A549 (cell line): ENCODE measurements around the gene C1orf35. TPM values are rescaled to one million over a fixed set of nuclear protein-coding genes. Genes with fewer than 3 reads are reported as not detected.
A peak's percentile ranks its signal among the peaks of the same experiment; 100 is the strongest.

Experiments used
- ATAC-seq, 2 experiments: fragments of 200-7000 bp in 1 of 2; fragments of >200 bp in 1 of 2; cut with Nextera tagmentation in 1 of 2; cut with Tn5 transposase in 1 of 2; 3 replicates each; pipeline versions ENCODE4 v1.8.0 to v1.9.1; 2018 to 2020; ENCODE audit warnings: mild to moderate bottlenecking in 1 of 2, moderate library complexity in 1 of 2
- CTCF ChIA-PET: fragments of 300-600 bp; sonication (Branson Sonifier 250); formaldehyde crosslinking; extraction: SDS; loops from one replicate; lab custom pipeline; 2021; ENCODE audit warnings: antibody characterized with exemption, inconsistent platforms; lab: Yijun Ruan, JAX
- POLR2A ChIA-PET: fragments of 350-600 bp; formaldehyde crosslinking; extraction: SDS; loops from one replicate; lab custom pipeline; 2021; ENCODE audit warnings: antibody characterized with exemption, inconsistent platforms; lab: Yijun Ruan, JAX
- DNase-seq, 2 experiments: peaks; one replicate each; pipeline versions ENCODE4 v3.0.0 to v3.0.0-alpha.2; 2011 to 2016; ENCODE audit warnings: low read depth in 1 of 2, low spot score in 1 of 2
- FAIRE-seq: peaks from 2 replicates; lab custom pipeline; 2011; peaks lifted over from hg19 to GRCh38; lab: Jason Lieb, UNC
- H3K27ac ChIP-seq, 2 experiments: fragments of >200 bp; sonication (Bioruptor Twin); formaldehyde crosslinking; 3 replicates each; pipeline ENCODE4 v1.5.1; 2016 to 2017
- H3K4me1 ChIP-seq: fragments of >200 bp; sonication (Bioruptor Twin); formaldehyde crosslinking; 3 replicates; pipeline ENCODE4 v1.6.1; 2016
- H3K4me2 ChIP-seq: fragments of >200 bp; sonication (Bioruptor Twin); formaldehyde crosslinking; 3 replicates; pipeline ENCODE4 v1.6.1; 2016
- H3K4me3 ChIP-seq: fragments of >200 bp; sonication (Bioruptor Twin); formaldehyde crosslinking; 3 replicates; pipeline ENCODE4 v1.5.1; 2016
- H3K9me3 ChIP-seq: fragments of >200 bp; sonication (Bioruptor Twin); formaldehyde crosslinking; 3 replicates; pipeline ENCODE4 v1.6.1; 2016
- CBX2 ChIP-seq: fragments of 200-600 bp; sonication (generic); IDR thresholded peaks from 2 replicates; pipeline ENCODE4 v1.6.1; 2016; ENCODE audit warnings: low read depth, mild to moderate bottlenecking, borderline replicate concordance
- CEBPB ChIP-seq, 2 experiments: fragments of >200 bp in 1 of 2; sonication (Bioruptor Twin) in 1 of 2; formaldehyde crosslinking in 1 of 2; IDR thresholded peaks; 2 replicates each; pipeline ENCODE4 v1.6.1; 2012 to 2016
- CHD2 ChIP-seq: fragments of 150-350 bp; IDR thresholded peaks from 2 replicates; pipeline ENCODE4 v1.6.1; 2014; ENCODE audit warnings: low read length; ENCODE audit not compliant: partially characterized antibody
- CHD4 ChIP-seq: fragments of 200-600 bp; sonication (generic); IDR thresholded peaks from 2 replicates; pipeline ENCODE4 v1.6.1; 2016; ENCODE audit warnings: antibody characterized with exemption, mild to moderate bottlenecking, borderline replicate concordance
- CTCF ChIP-seq: fragments of >200 bp; sonication (Bioruptor Twin); formaldehyde crosslinking; IDR thresholded peaks from 3 replicates; pipeline ENCODE4 v1.5.1; 2016
- E2F6 ChIP-seq: IDR thresholded peaks from 2 replicates; pipeline ENCODE4 v1.6.1; 2012; ENCODE audit warnings: low read depth, borderline replicate concordance
- ELK1 ChIP-seq: fragments of 150-350 bp; IDR thresholded peaks from 2 replicates; pipeline ENCODE4 v1.6.1; 2014; ENCODE audit warnings: low read depth, mild to moderate bottlenecking, low read length
- FOSB ChIP-seq: fragments of 250-450 bp; sonication (Bioruptor Pico); IDR thresholded peaks from 2 replicates; pipeline ENCODE4 v1.5.0; 2020; ENCODE audit warnings: mild to moderate bottlenecking, moderate library complexity
- FOSL2 ChIP-seq, 2 experiments: fragments of 450-650 bp in 1 of 2; fragments of >200 bp in 1 of 2; sonication (Bioruptor Twin) in 1 of 2; formaldehyde crosslinking; IDR thresholded peaks; 2 replicates each; pipeline versions ENCODE4 v1.5.0 to v1.6.1; 2016 to 2020; ENCODE audit warnings: mild to moderate bottlenecking in 1 of 2, moderate library complexity in 1 of 2
- HEYL ChIP-seq: fragments of 250-450 bp; sonication (Bioruptor Pico); IDR thresholded peaks from 2 replicates; pipeline ENCODE4 v1.8.0; 2021; ENCODE audit warnings: mild to moderate bottlenecking, moderate library complexity
- HOXB13 ChIP-seq: fragments of 250-450 bp; sonication (Bioruptor Pico); IDR thresholded peaks from 2 replicates; pipeline ENCODE4 v1.5.0; 2020; ENCODE audit warnings: low read depth, mild to moderate bottlenecking, moderate library complexity
- MAX ChIP-seq: IDR thresholded peaks from 2 replicates; pipeline ENCODE4 v1.6.1; 2012
- NFE2L2 ChIP-seq: fragments of 150-350 bp; conservative IDR thresholded peaks from 2 replicates; pipeline ENCODE4 v1.6.1; 2014; ENCODE audit warnings: low read length
- NR3C1 ChIP-seq: fragments of >200 bp; sonication (Bioruptor Twin); formaldehyde crosslinking; IDR thresholded peaks from 3 replicates; pipeline ENCODE4 v1.6.1; 2017
- POLR2A ChIP-seq: IDR thresholded peaks from 2 replicates; pipeline ENCODE4 v1.6.1; 2012; ENCODE audit warnings: mild to moderate bottlenecking, low read length
- RCOR1 ChIP-seq: fragments of 150-350 bp; IDR thresholded peaks from 2 replicates; pipeline ENCODE4 v1.6.1; 2014; ENCODE audit warnings: antibody characterized with exemption, low read length, low read depth
- SREBF2 ChIP-seq: fragments of 450-650 bp; IDR thresholded peaks from 2 replicates; pipeline ENCODE4 v1.6.1; 2014; ENCODE audit warnings: mild to moderate bottlenecking, moderate library complexity
- TFCP2L1 ChIP-seq: fragments of 250-450 bp; sonication (Bioruptor Pico); IDR thresholded peaks from 2 replicates; pipeline ENCODE4 v1.5.0; 2021; ENCODE audit warnings: mild to moderate bottlenecking
- TP53 ChIP-seq: fragments of 250-450 bp; sonication (Bioruptor Pico); IDR thresholded peaks from 2 replicates; pipeline ENCODE4 v1.5.0; 2021; ENCODE audit warnings: mild to moderate bottlenecking, moderate library complexity
- USF2 ChIP-seq: fragments of 450-650 bp; IDR thresholded peaks from 2 replicates; pipeline ENCODE4 v1.6.1; 2014; ENCODE audit warnings: antibody characterized with exemption
- WGBS: methylation state at CpG from one replicate; pipeline ENCODE4 v1.1.6; 2017; ENCODE audit errors: missing lambda C conversion rate; 5-methylcytosine and 5-hydroxymethylcytosine counted together
- polyA plus RNA-seq, 4 experiments: library from polyadenylated mRNA; depleted of rRNA in 3 of 4; stranded (reverse); fragments of >200 nt; fragmentation: RNase III in 1 of 4; extraction: RNeasy Plus Mini Kit Qiagen cat#74134 plus additional on column Dnase treatment in 1 of 4; gene quantifications; 2 replicates in 3 of 4; 3 replicates in 1 of 4; pipeline ENCODE4 v1.2.3, GENCODE V29; 2011 to 2017

C1orf35 gene
- polyA plus RNA-seq, 2 of the 4 experiments (the other 2 are of a cell fraction) = 9.8 to 28.9 TPM

- TF ChIP-seq MAX = peak; percentile 84
- TF ChIP-seq USF2 = no peak
- no peak for TF ChIP-seq HEYL (CRISPR knock-in tag)
- no peak for TF ChIP-seq CBX2
- no peak for TF ChIP-seq HOXB13 (CRISPR knock-in tag)
Observed at GRCh38 chr1:228109073-228109961, 6.2 kb upstream of the C1orf35 start, which contains the start of gene MRPL55 (continued).

GRCh38 chr1:228108742-228109072 is 5.6 kb upstream of the C1orf35 start:
- TF ChIP-seq RCOR1 (no peak), FOSL2 (IDR thresholded peaks at IDR 0.05) (no peak), FOSL2 (CRISPR knock-in tag; IDR thresholded peaks at IDR 0.05) (no peak), HEYL (CRISPR knock-in tag) (no peak), NR3C1 (no peak), HOXB13 (CRISPR knock-in tag) (no peak), POLR2A (no peak), CTCF (no peak), ELK1 (no peak)
- Histone ChIP-seq H3K27ac (peak overlapping the region; percentile 90 to 94), H3K4me3 (peak overlapping the region; percentile 98), H3K4me1 (peaks cover 13% of the 10 kb centered on the region), H3K4me2 (peak overlapping the region; percentile 95), H3K9me3 (no peaks in the 10 kb centered on the region)
- FAIRE-seq = no peak
- POLR2A ChIA-PET = no interaction called here
- CTCF ChIA-PET = interaction anchor here (0.6 to 1.8 kb wide), 5 partner anchors 14 to 109 kb away, joined by 3 to 4 read pairs (median 3); no protein-coding TSS in a partner anchor
- DNase-seq = no peak
- ATAC-seq = peak in 1 of 2 experiments; percentile 5; a peak in 1 of 6 replicates
- 2% methylated on average over 7 of the region's 8 CpGs for WGBS

GRCh38 chr1:228108055-228108690 is 5.0 kb upstream of the C1orf35 start:
- Histone ChIP-seq H3K9me3 (no peaks in the 10 kb centered on the region), H3K4me3 (peak overlapping the region; percentile 98), H3K27ac (peak overlapping the region; percentile 90 to 94)
- no peak for ATAC-seq
- TF ChIP-seq CHD4 (no peak), CEBPB (IDR thresholded peaks at IDR 0.05) (no peak), TP53 (CRISPR knock-in tag) (no peak), FOSB (CRISPR knock-in tag) (no peak), CBX2 (no peak), MAX (no peak), E2F6 (no peak), POLR2A (no peak), CHD2 (no peak), TFCP2L1 (CRISPR knock-in tag) (no peak), SREBF2 (no peak), NFE2L2 (no peak)
- TF ChIP-seq, all 56 proteins: peak for 0
- FAIRE-seq (no peak), DNase-seq (no peak)
- Histone ChIP-seq H3K4me2 (peak overlapping the region; percentile 95), H3K4me1 (peaks cover 15% of the 10 kb centered on the region)
- WGBS = 75% methylated on average over 9 of the region's 11 CpGs
- ChIA-PET POLR2A (no interaction called here), CTCF (interaction anchor here (0.6 to 1.8 kb wide), 6 partner anchors 15 to 109 kb away, joined by 3 to 4 read pairs (median 3); partner anchors contain the start of gene ARF1)
